Liver (tissue), 3 donors: ENCODE results near the gene JAKMIP3.

Experiments
- EGR1 ChIP-seq, 2 donors: IDR thresholded peaks; 2 replicates each; pipeline ENCODE4 v1.6.1; 2016 to 2018; ENCODE audit warnings: antibody characterized with exemption in 2 of 2, low read depth in 2 of 2
- FOXA2 ChIP-seq: IDR thresholded peaks from 2 replicates; pipeline ENCODE4 v1.6.1; 2016; ENCODE audit warnings: antibody characterized with exemption
- GABPA ChIP-seq, 2 donors: IDR thresholded peaks in 1 of 2; conservative IDR thresholded peaks in 1 of 2; 2 replicates each; pipeline ENCODE4 v1.6.1; 2016; ENCODE audit warnings: antibody characterized with exemption in 2 of 2, mild to moderate bottlenecking in 1 of 2, moderate library complexity in 1 of 2
- HNF4G ChIP-seq: IDR thresholded peaks from 2 replicates; pipeline ENCODE4 v1.6.1; 2016; ENCODE audit warnings: antibody characterized with exemption
- JUND ChIP-seq, 2 donors: IDR thresholded peaks; 2 replicates each; pipeline ENCODE4 v1.6.1; 2016; ENCODE audit warnings: antibody characterized with exemption in 2 of 2
- REST ChIP-seq: IDR thresholded peaks from 2 replicates; pipeline ENCODE4 v1.6.1; 2016; ENCODE audit warnings: antibody characterized with exemption, mild to moderate bottlenecking
- SP1 ChIP-seq: IDR thresholded peaks from 2 replicates; pipeline ENCODE4 v1.6.1; 2018; ENCODE audit warnings: antibody characterized with exemption, mild to moderate bottlenecking
- TAF1 ChIP-seq: conservative IDR thresholded peaks from 2 replicates; pipeline ENCODE4 v1.6.1; 2016; ENCODE audit warnings: antibody characterized with exemption, mild to moderate bottlenecking
- YY1 ChIP-seq: IDR thresholded peaks from 2 replicates; pipeline ENCODE4 v1.6.1; 2016; ENCODE audit warnings: antibody characterized with exemption, mild to moderate bottlenecking
- ZBTB33 ChIP-seq: IDR thresholded peaks from 2 replicates; pipeline ENCODE4 v1.6.1; 2016; ENCODE audit warnings: antibody characterized with exemption
- TF ChIP-seq, protein P1 (sequence below): fragments of 150-350 bp; IDR thresholded peaks from 2 replicates; pipeline ENCODE4 v1.5.1; 2017; ENCODE audit warnings: improper control_type of control experiment, low read depth, low read length; ENCODE audit not compliant: missing input control
- TF ChIP-seq, protein P2 (sequence below): IDR thresholded peaks from 2 replicates; pipeline ENCODE4 v1.6.1; 2016; ENCODE audit warnings: antibody characterized with exemption
- TF ChIP-seq, protein P3 (sequence below): IDR thresholded peaks from 2 replicates; pipeline ENCODE4 v1.6.1; 2016; ENCODE audit warnings: antibody characterized with exemption
- donor health status: healthy.
- donor health status: healthy.

DNA sequence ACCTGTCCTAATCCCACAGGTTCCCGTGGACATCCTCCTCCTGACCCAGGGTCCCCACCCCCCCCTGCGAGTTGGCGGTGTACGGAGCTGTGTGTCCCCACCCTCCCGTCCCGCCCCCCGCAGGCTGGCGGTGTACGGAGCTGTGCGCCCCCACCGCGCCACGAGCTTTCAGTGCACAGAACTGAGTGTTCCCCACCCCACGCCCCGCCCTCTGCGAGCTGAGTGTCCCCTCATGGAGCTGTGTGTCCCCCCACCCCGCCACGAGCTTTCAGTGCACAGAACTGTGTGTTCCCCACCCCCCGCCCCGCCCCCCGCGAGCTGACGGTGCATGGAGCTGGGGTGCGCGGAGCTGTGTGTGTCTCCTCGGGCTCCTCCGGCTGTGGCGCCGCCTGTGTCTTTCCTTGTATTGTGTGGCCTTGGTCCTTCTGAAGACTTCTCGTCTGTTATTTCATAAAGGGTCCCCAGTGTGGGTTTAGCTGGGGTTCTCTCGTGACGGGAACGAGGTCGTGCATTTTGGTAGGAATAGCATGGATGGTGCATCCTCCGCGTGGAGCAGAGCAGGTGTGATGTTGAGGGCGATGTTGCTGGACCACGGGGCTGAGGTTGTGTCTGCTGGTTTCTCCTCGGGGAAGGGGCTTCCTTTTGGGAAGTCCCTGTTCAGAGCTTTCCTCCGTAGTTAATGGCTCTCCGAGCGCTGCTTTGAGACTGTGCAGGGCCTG, 18.0 kb upstream of the JAKMIP3 start:
- TF ChIP-seq, protein P1, sequence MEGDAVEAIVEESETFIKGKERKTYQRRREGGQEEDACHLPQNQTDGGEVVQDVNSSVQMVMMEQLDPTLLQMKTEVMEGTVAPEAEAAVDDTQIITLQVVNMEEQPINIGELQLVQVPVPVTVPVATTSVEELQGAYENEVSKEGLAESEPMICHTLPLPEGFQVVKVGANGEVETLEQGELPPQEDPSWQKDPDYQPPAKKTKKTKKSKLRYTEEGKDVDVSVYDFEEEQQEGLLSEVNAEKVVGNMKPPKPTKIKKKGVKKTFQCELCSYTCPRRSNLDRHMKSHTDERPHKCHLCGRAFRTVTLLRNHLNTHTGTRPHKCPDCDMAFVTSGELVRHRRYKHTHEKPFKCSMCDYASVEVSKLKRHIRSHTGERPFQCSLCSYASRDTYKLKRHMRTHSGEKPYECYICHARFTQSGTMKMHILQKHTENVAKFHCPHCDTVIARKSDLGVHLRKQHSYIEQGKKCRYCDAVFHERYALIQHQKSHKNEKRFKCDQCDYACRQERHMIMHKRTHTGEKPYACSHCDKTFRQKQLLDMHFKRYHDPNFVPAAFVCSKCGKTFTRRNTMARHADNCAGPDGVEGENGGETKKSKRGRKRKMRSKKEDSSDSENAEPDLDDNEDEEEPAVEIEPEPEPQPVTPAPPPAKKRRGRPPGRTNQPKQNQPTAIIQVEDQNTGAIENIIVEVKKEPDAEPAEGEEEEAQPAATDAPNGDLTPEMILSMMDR: no peak
- no peak for TF ChIP-seq JUND (IDR thresholded peaks at IDR 0.05)
- no peak for TF ChIP-seq ZBTB33
- TF ChIP-seq EGR1 (IDR thresholded peaks at IDR 0.05; ENCODE audit: low read depth in 2 of 2): no peak
- no peak for TF ChIP-seq FOXA2
- no peak for TF ChIP-seq TAF1
- TF ChIP-seq YY1: no peak
- TF ChIP-seq SP1: no peak
- no peak for TF ChIP-seq HNF4G
- no peak for TF ChIP-seq REST
- TF ChIP-seq GABPA (IDR thresholded peaks at IDR 0.05 in 1 of 2, conservative IDR thresholded peaks at IDR 0.05 in 1 of 2): no peak
- TF ChIP-seq, protein P2, sequence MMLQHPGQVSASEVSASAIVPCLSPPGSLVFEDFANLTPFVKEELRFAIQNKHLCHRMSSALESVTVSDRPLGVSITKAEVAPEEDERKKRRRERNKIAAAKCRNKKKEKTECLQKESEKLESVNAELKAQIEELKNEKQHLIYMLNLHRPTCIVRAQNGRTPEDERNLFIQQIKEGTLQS: no peak
- TF ChIP-seq, protein P3, sequence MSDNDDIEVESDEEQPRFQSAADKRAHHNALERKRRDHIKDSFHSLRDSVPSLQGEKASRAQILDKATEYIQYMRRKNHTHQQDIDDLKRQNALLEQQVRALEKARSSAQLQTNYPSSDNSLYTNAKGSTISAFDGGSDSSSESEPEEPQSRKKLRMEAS: no peak
